Neuronal stem cell (in vitro differentiated cells): Measurements from ENCODE around the gene ECSCR.
"Not testable (repeated sequence)": the region's sequence is repeated elsewhere in the genome, so short reads cannot be mapped to it uniquely, and the experiment has no call there.

Experiments used
- DNase-seq: peaks from one replicate; pipeline ENCODE4 v3.0.0-alpha.2; 2013; ENCODE audit warnings: low spot score
- H2AFZ ChIP-seq: one replicate; pipeline ENCODE4 v1.6.1; 2013; ENCODE audit warnings: mild to moderate bottlenecking, low read length, inconsistent platforms
- H2AK5ac ChIP-seq: 2 replicates; pipeline ENCODE4 v1.6.1; 2013; ENCODE audit warnings: low read depth, mild to moderate bottlenecking, inconsistent platforms, low read length, moderate library complexity, mixed read lengths
- H2BK120ac ChIP-seq: 2 replicates; pipeline ENCODE4 v1.6.1; 2013; ENCODE audit warnings: low read depth, mild to moderate bottlenecking, inconsistent platforms, low read length, moderate library complexity, mixed read lengths
- H2BK12ac ChIP-seq: one replicate; pipeline ENCODE4 v1.6.1; 2013; ENCODE audit warnings: low read length, inconsistent platforms
- H2BK15ac ChIP-seq: 2 replicates; pipeline ENCODE4 v1.6.1; 2013; ENCODE audit warnings: mild to moderate bottlenecking, low read length, inconsistent platforms, mixed read lengths
- H2BK5ac ChIP-seq: one replicate; pipeline ENCODE4 v1.6.1; 2013; ENCODE audit warnings: inconsistent platforms, mild to moderate bottlenecking, low read length, moderate library complexity
- H3K14ac ChIP-seq: one replicate; pipeline ENCODE4 v1.6.1; 2013; ENCODE audit warnings: low read length, inconsistent platforms
- H3K18ac ChIP-seq: 2 replicates; pipeline ENCODE4 v1.6.1; 2013; ENCODE audit warnings: low read length, inconsistent platforms
- H3K23ac ChIP-seq: 2 replicates; pipeline ENCODE4 v1.6.1; 2013; ENCODE audit warnings: low read depth, mild to moderate bottlenecking, mixed read lengths, low read length, inconsistent platforms; ENCODE audit not compliant: poor library complexity
- H3K27ac ChIP-seq: replicated peaks from 3 replicates; pipeline ENCODE4 v1.5.1; 2013; ENCODE audit warnings: low read length, inconsistent platforms
- H3K27me3 ChIP-seq, 3 experiments: 2 replicates each; pipeline ENCODE4 v1.6.1; 2013; ENCODE audit warnings: low read length in 3 of 3, mild to moderate bottlenecking in 2 of 3, inconsistent platforms in 1 of 3, low read depth in 1 of 3, mixed read lengths in 1 of 3, moderate library complexity in 1 of 3; ENCODE audit not compliant: control insufficient read depth in 3 of 3, insufficient read depth in 3 of 3
- H3K36me3 ChIP-seq, 2 donors: replicated peaks in 1 of 2; 2 replicates each; pipeline ENCODE4 v1.6.1; 2013; ENCODE audit warnings: low read length in 2 of 2; ENCODE audit not compliant: control insufficient read depth in 2 of 2, insufficient read depth in 2 of 2
- H3K4ac ChIP-seq: 2 replicates; pipeline ENCODE4 v1.6.1; 2013; ENCODE audit warnings: inconsistent platforms, mild to moderate bottlenecking, low read length, moderate library complexity
- H3K4me1 ChIP-seq, 2 donors: 1 replicate in 1 of 2; 2 replicates in 1 of 2; pipeline ENCODE4 v1.6.1; 2013; ENCODE audit warnings: low read length in 2 of 2, low read depth in 1 of 2; ENCODE audit not compliant: control insufficient read depth in 2 of 2, insufficient read depth in 1 of 2
- H3K4me2 ChIP-seq: one replicate; pipeline ENCODE4 v1.6.1; 2013; ENCODE audit warnings: mild to moderate bottlenecking, low read length, inconsistent platforms; ENCODE audit not compliant: insufficient read depth, poor library complexity, severe bottlenecking
- H3K4me3 ChIP-seq, 2 donors: 2 replicates each; pipeline ENCODE4 v1.5.1; 2013; ENCODE audit warnings: low read length in 2 of 2, mild to moderate bottlenecking in 2 of 2, inconsistent platforms in 1 of 2, moderate library complexity in 1 of 2
- H3K79me1 ChIP-seq: one replicate; pipeline ENCODE4 v1.6.1; 2013; ENCODE audit warnings: low read depth, mild to moderate bottlenecking, inconsistent platforms, low read length, moderate library complexity
- H3K9ac ChIP-seq: one replicate; pipeline ENCODE4 v1.6.1; 2013; ENCODE audit warnings: mild to moderate bottlenecking, low read depth, low read length, inconsistent platforms; ENCODE audit not compliant: poor library complexity
- H3K9me3 ChIP-seq, 2 donors: replicated peaks in 1 of 2; 2 replicates each; pipeline versions ENCODE3 to v1.6.1; 2013; ENCODE audit warnings: low read length in 2 of 2, mild to moderate bottlenecking in 2 of 2, inconsistent platforms in 1 of 2, low read depth in 1 of 2, mixed read lengths in 1 of 2, moderate library complexity in 1 of 2; ENCODE audit not compliant: control insufficient read depth in 2 of 2, insufficient read depth in 1 of 2
- H4K8ac ChIP-seq: one replicate; pipeline ENCODE4 v1.6.1; 2013; ENCODE audit warnings: low read depth, mild to moderate bottlenecking, inconsistent platforms, low read length, moderate library complexity
- H4K91ac ChIP-seq: one replicate; pipeline ENCODE4 v1.6.1; 2013; ENCODE audit warnings: low read length, low read depth, mild to moderate bottlenecking, inconsistent platforms; ENCODE audit not compliant: poor library complexity
- WGBS, 2 donors: extraction: QIAGEN DNeasy Blood & Tissue Kit; methylation state at CpG; one replicate each; pipeline ENCODE4 v1.1.7; 2013; ENCODE audit warnings: missing lambda C conversion rate in 2 of 2, mixed read lengths in 1 of 2; ENCODE audit not compliant: insufficient read length in 2 of 2, insufficient replicate concordance in 1 of 2; ENCODE audit errors: extremely low coverage in 2 of 2; 5-methylcytosine and 5-hydroxymethylcytosine counted together

ECSCR gene

DNA sequence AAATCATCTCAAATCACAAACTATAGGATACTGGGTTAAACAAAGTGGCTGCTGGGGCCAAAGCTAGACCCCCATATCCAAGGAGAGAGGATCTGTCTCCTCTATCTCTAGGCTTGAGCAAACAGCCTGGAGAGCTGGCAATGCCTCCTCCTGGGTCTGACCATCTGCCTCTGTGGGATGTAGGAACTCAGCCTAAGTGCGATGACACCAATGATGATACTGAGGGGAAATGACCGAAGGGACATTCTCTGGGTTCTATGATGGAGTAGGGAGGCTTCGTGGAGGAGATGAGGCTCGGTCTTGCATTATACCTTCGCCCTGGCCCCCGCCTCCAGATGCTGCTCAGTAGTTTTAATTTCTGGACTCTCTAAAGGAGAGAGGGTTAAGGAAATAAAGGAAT, 49.4 kb downstream of the ECSCR start:
- no peak overlapping the region for H2BK120ac ChIP-seq
- WGBS, 2 donors: no CpG with 5 or more reads among the region's 6 CpGs
- H2AK5ac ChIP-seq: no peak overlapping the region

DNA sequence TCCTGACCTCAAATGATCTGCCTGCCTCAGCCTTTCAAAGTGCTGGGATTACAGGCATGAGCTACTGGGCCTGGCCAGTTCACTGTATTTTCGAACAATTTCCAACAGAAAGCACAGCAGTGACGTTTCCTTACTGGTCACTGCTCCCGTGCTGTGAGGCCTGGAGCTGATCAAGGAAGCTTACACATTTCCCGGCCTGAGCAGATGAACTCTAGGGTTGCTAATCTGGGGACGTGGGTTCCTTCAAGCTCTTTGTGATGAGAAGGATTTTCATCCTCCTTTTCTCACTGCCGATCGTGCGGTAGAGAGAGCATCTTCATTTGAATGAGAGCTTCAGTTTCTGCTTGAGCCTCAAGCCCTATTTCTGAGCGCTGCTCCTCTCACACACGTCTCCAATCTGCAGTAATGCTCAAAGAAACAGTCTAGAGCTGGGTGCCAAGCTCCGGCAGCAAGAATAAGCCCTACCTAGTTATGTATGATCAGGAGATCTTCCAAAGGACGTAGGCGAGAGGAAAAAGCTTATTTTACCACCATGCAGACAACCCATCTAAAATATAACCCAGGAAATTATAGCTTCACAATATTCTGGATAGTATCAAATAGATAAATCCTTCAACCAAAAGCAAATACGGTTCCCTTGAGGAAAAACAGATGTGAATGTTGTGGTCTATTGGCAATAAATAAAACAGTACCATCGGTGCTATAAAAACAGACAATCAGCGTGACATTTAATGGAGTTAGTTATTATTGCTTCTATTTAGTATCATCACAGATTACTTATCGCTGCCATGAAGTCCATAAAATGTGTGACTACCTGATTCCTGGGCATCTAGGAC, 51.3 kb downstream of the ECSCR start:
- H3K27ac ChIP-seq: no peak overlapping the region
- no peak overlapping the region for H2AK5ac ChIP-seq
- H3K9me3 ChIP-seq: no peaks in the 10 kb centered on the region
- H4K8ac ChIP-seq: no peak overlapping the region
- DNase-seq: no peak
- no peak overlapping the region for H2BK5ac ChIP-seq
- H3K4me2 ChIP-seq: no peak overlapping the region
- WGBS, 2 donors: no CpG with 5 or more reads among the region's 17 CpGs
- no peak overlapping the region for H4K91ac ChIP-seq
- H3K9ac ChIP-seq: no peak overlapping the region
- H2BK15ac ChIP-seq: no peak overlapping the region
- no peak overlapping the region for H2AFZ ChIP-seq
- no peaks in the 10 kb centered on the region for H3K4me1 ChIP-seq
- H3K36me3 ChIP-seq: peaks cover 10 to 40% of the 10 kb centered on the region in 2 donors
- no peak overlapping the region for H3K18ac ChIP-seq
- H2BK120ac ChIP-seq: no peak overlapping the region
- no peak overlapping the region for H3K4me3 ChIP-seq
- no peak overlapping the region for H3K14ac ChIP-seq
- no peaks in the 10 kb centered on the region for H3K79me1 ChIP-seq
- no peak overlapping the region for H3K4ac ChIP-seq
- H2BK12ac ChIP-seq: no peak overlapping the region
- H3K23ac ChIP-seq: no peak overlapping the region
- H3K27me3 ChIP-seq: no peaks in the 10 kb centered on the region

More for the DNA sequence above, 49.4 kb downstream of the ECSCR start:
- Histone ChIP-seq H2AFZ (no peak overlapping the region), H2BK12ac (no peak overlapping the region), H3K36me3 (peaks cover 18 to 55% of the 10 kb centered on the region in 2 donors), H4K8ac (no peak overlapping the region), H3K27me3 (no peaks in the 10 kb centered on the region), H3K79me1 (no peaks in the 10 kb centered on the region), H3K9me3 (no peaks in the 10 kb centered on the region), H2BK15ac (no peak overlapping the region), H3K4ac (no peak overlapping the region), H3K23ac (no peak overlapping the region), H3K4me3 (no peak overlapping the region), H2BK5ac (no peak overlapping the region), H3K27ac (no peak overlapping the region), H3K18ac (no peak overlapping the region), H3K9ac (no peak overlapping the region), H3K4me1 (no peaks in the 10 kb centered on the region), H4K91ac (no peak overlapping the region), H3K4me2 (no peak overlapping the region), H3K14ac (no peak overlapping the region)
- no peak for DNase-seq

DNA sequence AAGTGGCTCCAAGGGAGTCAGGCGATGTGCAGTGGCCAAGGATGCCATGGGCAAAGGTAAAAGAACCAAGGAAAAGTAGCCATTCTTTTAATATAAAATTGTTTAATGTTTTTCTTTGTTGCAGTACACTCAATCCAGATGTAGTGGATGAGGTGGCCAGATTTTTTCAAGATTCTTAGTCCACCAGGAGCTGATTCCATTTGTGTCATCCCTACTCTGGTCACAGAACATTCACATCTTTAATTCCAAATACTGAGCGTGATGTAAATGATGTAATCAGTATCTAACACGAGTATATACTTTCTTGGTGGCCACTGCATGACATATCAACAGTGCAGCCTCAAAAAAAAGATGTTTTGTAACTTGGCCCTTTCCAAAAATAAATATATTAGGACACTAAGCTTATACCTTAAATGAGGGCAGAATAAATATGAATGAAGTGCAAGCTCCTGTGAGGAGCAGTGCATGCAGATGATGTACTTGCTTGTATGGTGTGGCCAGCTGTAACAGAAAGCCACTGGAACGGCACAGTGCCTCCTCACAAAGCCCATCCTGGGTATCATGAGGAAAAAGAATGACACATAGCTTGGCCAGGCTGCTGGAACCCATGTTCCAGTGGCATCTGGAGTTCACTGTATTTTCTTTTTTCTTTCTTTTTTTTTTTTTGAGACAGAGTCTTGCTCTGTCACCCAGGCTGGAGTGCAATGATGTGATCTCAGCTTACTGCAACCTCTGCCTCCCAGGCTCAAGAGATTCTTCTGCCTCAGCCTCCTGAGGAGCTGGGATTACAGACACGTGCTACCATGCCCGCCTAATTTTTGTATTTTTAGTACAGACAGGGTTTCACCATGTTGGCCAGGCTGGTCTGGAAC, 52.2 kb downstream of the ECSCR start:
- Histone ChIP-seq H2AK5ac (no peak overlapping the region), H2BK5ac (no peak overlapping the region), H3K23ac (no peak overlapping the region), H4K8ac (no peak overlapping the region), H2BK120ac (no peak overlapping the region), H2BK15ac (no peak overlapping the region), H3K4me1 (no peaks in the 10 kb centered on the region), H2AFZ (no peak overlapping the region), H3K14ac (no peak overlapping the region), H3K27ac (no peak overlapping the region), H3K36me3 (peaks cover 8 to 31% of the 10 kb centered on the region in 2 donors), H3K79me1 (no peaks in the 10 kb centered on the region), H3K9ac (no peak overlapping the region), H2BK12ac (no peak overlapping the region), H3K18ac (no peak overlapping the region), H3K4me3 (no peak overlapping the region), H4K91ac (no peak overlapping the region), H3K9me3 (no peaks in the 10 kb centered on the region), H3K27me3 (no peaks in the 10 kb centered on the region), H3K4me2 (no peak overlapping the region), H3K4ac (no peak overlapping the region)
- WGBS, 2 donors: no CpG with 5 or more reads among the region's 6 CpGs
- no peak for DNase-seq

DNA sequence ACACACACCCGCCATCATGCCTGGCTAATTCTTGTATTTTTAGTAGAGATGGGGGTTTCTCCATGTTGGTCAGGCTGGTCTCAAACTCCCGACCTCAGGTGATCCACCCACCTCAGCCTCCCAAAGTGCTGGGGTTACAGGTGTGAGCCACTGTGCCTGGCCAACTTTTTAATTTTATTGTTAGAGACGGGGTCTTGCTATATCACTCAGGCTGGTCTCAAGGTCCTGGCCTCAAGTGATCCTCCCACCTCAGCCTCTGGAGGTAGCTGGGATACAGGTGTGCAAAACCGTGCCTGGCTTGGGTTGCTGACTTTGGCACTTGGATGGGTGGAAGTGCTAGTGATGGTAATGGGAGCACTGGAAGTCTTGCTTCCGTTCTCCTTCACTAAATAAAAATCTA, 53.4 kb downstream of the ECSCR start:
- H3K36me3 ChIP-seq: peaks cover 6 to 20% of the 10 kb centered on the region in 2 donors
- H3K4me1 ChIP-seq, H4K8ac ChIP-seq, H3K4me3 ChIP-seq, H3K9ac ChIP-seq, H2BK12ac ChIP-seq, H2AK5ac ChIP-seq, H3K4me2 ChIP-seq, H3K27ac ChIP-seq, H3K4ac ChIP-seq, H3K27me3 ChIP-seq, H3K23ac ChIP-seq, H3K18ac ChIP-seq, H3K9me3 ChIP-seq, H4K91ac ChIP-seq, H3K79me1 ChIP-seq, H3K14ac ChIP-seq, H2BK5ac ChIP-seq, H2BK15ac ChIP-seq, H2AFZ ChIP-seq, DNase-seq, H2BK120ac ChIP-seq: not testable (repeated sequence)
- no CpG with 5 or more reads among the region's 5 CpGs for WGBS, 2 donors
